ENCODE data around the gene TCF7L2.

TCF7L2 gene

GRCh38 chr10:112991888-112992491 is 41.9 kb downstream of the TCF7L2 start:
- in situ Hi-C loops (cut with MboI; ENCODE audit: low sequenced_read_pairs): no loop called here

GRCh38 chr10:112996462-112996861 is 46.4 kb downstream of the TCF7L2 start:
- in situ Hi-C loops (cut with MboI; ENCODE audit: low sequenced_read_pairs): no loop called here

- in situ Hi-C loops (cut with MboI; ENCODE audit: low sequenced_read_pairs): no loop called here
Observed at GRCh38 chr10:112999102-112999501, 49.1 kb downstream of the TCF7L2 start.

GRCh38 chr10:113000442-113000841 is 50.4 kb downstream of the TCF7L2 start:
- in situ Hi-C loops (cut with MboI; ENCODE audit: low sequenced_read_pairs): no loop called here

GRCh38 chr10:113000876-113001598 is 51.0 kb downstream of the TCF7L2 start:
- in situ Hi-C loops (cut with MboI; ENCODE audit: low sequenced_read_pairs): no loop called here

- in situ Hi-C loops (cut with MboI; ENCODE audit: low sequenced_read_pairs): no loop called here
Observed at GRCh38 chr10:113001599-113002448, 51.8 kb downstream of the TCF7L2 start.

- in situ Hi-C loops (cut with MboI; ENCODE audit: low sequenced_read_pairs): no loop called here
Observed at GRCh38 chr10:113002449-113002777, 52.4 kb downstream of the TCF7L2 start.

- in situ Hi-C loops (cut with MboI; ENCODE audit: low sequenced_read_pairs): no loop called here
Observed at GRCh38 chr10:113003052-113003451, 53.0 kb downstream of the TCF7L2 start.

- in situ Hi-C loops (cut with MboI; ENCODE audit: low sequenced_read_pairs): no loop called here
Observed at GRCh38 chr10:113004069-113004618, 54.1 kb downstream of the TCF7L2 start.

- in situ Hi-C loops (cut with MboI; ENCODE audit: low sequenced_read_pairs): no loop called here
Observed at GRCh38 chr10:113005380-113005779, 55.3 kb downstream of the TCF7L2 start.

- in situ Hi-C loops (cut with MboI; ENCODE audit: low sequenced_read_pairs): no loop called here
Observed at GRCh38 chr10:113006656-113007342, 56.8 kb downstream of the TCF7L2 start.

GRCh38 chr10:113007343-113007771 is 57.3 kb downstream of the TCF7L2 start:
- in situ Hi-C loops (cut with MboI; ENCODE audit: low sequenced_read_pairs): no loop called here

GRCh38 chr10:113007821-113008220 is 57.8 kb downstream of the TCF7L2 start:
- in situ Hi-C loops (cut with MboI; ENCODE audit: low sequenced_read_pairs): no loop called here

GRCh38 chr10:113011592-113012374 is 61.7 kb downstream of the TCF7L2 start:
- in situ Hi-C loops (cut with MboI; ENCODE audit: low sequenced_read_pairs): no loop called here

GRCh38 chr10:113015201-113015600 is 65.2 kb downstream of the TCF7L2 start:
- in situ Hi-C loops (cut with MboI; ENCODE audit: low sequenced_read_pairs): no loop called here

- in situ Hi-C loops (cut with MboI; ENCODE audit: low sequenced_read_pairs): no loop called here
Observed at GRCh38 chr10:113017376-113017775, 67.3 kb downstream of the TCF7L2 start.

GRCh38 chr10:113018034-113018433 is 68.0 kb downstream of the TCF7L2 start:
- in situ Hi-C loops (cut with MboI; ENCODE audit: low sequenced_read_pairs): no loop called here

- in situ Hi-C loops (cut with MboI; ENCODE audit: low sequenced_read_pairs): no loop called here
Observed at GRCh38 chr10:113019096-113019495, 69.0 kb downstream of the TCF7L2 start.

- in situ Hi-C loops (cut with MboI; ENCODE audit: low sequenced_read_pairs): no loop called here
Observed at GRCh38 chr10:113019692-113020474, 69.8 kb downstream of the TCF7L2 start.

- in situ Hi-C loops (cut with MboI; ENCODE audit: low sequenced_read_pairs): no loop called here
Observed at GRCh38 chr10:113020475-113020753, 70.4 kb downstream of the TCF7L2 start.

All from HL-60/S4 treated with phorbol 12-myristate 13-acetate at 8.2 ng/mL for 4 days and 3 days (cell line).